Loucy (cell line): ENCODE results near the gene TFDP1.

Source experiments
- H2AFZ ChIP-seq: fragments of 200-600 bp; sonication (generic); 2 replicates; pipeline ENCODE4 v1.6.0; 2016; ENCODE audit warnings: antibody characterized with exemption, mild to moderate bottlenecking, low read length, moderate library complexity
- H3F3A ChIP-seq: fragments of 200-600 bp; 2 replicates; pipeline ENCODE4 v1.6.0; 2016; ENCODE audit warnings: antibody characterized with exemption, low read depth, mild to moderate bottlenecking
- H3K27me3 ChIP-seq: fragments of 200-600 bp; sonication (generic); 2 replicates; pipeline ENCODE4 v1.6.1; 2014; ENCODE audit warnings: low read length, mild to moderate bottlenecking; ENCODE audit not compliant: insufficient read depth, poor library complexity, severe bottlenecking
- H3K36me3 ChIP-seq: fragments of 200-600 bp; sonication (generic); 2 replicates; pipeline ENCODE4 v1.6.1; 2016; ENCODE audit warnings: low read length; ENCODE audit not compliant: insufficient read depth
- H3K4me1 ChIP-seq: fragments of 200-600 bp; sonication (generic); 2 replicates; pipeline ENCODE4 v1.5.1; 2014; ENCODE audit warnings: low read length, mild to moderate bottlenecking; ENCODE audit not compliant: insufficient read depth, poor library complexity, severe bottlenecking
- H3K4me2 ChIP-seq: fragments of 200-600 bp; sonication (generic); 2 replicates; pipeline ENCODE4 v1.6.0; 2014; ENCODE audit warnings: antibody characterized with exemption, low read length, low read depth, mild to moderate bottlenecking; ENCODE audit not compliant: poor library complexity, severe bottlenecking
- H3K4me3 ChIP-seq: fragments of 200-600 bp; sonication (generic); 2 replicates; pipeline ENCODE4 v1.5.1; 2014; ENCODE audit warnings: low read length, mild to moderate bottlenecking, mixed read lengths; ENCODE audit not compliant: poor library complexity, severe bottlenecking
- H3K79me2 ChIP-seq: fragments of 200-600 bp; sonication (generic); 2 replicates; pipeline ENCODE4 v1.6.1; 2014; ENCODE audit warnings: low read length; ENCODE audit not compliant: insufficient read depth
- H3K9ac ChIP-seq: fragments of 200-600 bp; sonication (generic); 2 replicates; pipeline ENCODE4 v1.6.0; 2014; ENCODE audit warnings: mild to moderate bottlenecking, low read depth, low read length, moderate library complexity; ENCODE audit not compliant: poor library complexity, severe bottlenecking
- H3K9me2 ChIP-seq: fragments of 200-600 bp; sonication (generic); replicated peaks from 2 replicates; pipeline ENCODE4 v1.6.1; 2016; ENCODE audit warnings: low read depth, low read length, mixed read lengths
- H3K9me3 ChIP-seq: fragments of 200-600 bp; sonication (generic); 2 replicates; pipeline ENCODE4 v1.6.1; 2014; ENCODE audit warnings: mild to moderate bottlenecking, antibody characterized with exemption, low read length, low read depth; ENCODE audit not compliant: insufficient read depth
- H4K20me1 ChIP-seq: fragments of 200-600 bp; sonication (generic); 2 replicates; pipeline ENCODE4 v1.6.0; 2014; ENCODE audit warnings: antibody characterized with exemption, low read length, mild to moderate bottlenecking; ENCODE audit not compliant: insufficient read depth, poor library complexity, severe bottlenecking
- CTCF ChIP-seq: fragments of 200-600 bp; sonication (generic); conservative IDR thresholded peaks from 2 replicates; pipeline ENCODE4 v1.5.1; 2014; ENCODE audit warnings: mild to moderate bottlenecking, antibody characterized with exemption, low read length
- EZH2phosphoT487 ChIP-seq: fragments of 200-600 bp; IDR thresholded peaks from 2 replicates; pipeline ENCODE4 v1.6.1; 2018; ENCODE audit warnings: antibody characterized with exemption, mild to moderate bottlenecking, moderate library complexity, borderline replicate concordance

The TFDP1 gene

GRCh38 chr13:113613789-113614379 lies 29.3 kb downstream of the TFDP1 start:
- no peak overlapping the region for H2AFZ ChIP-seq
- no peaks in the 10 kb centered on the region for H3K36me3 ChIP-seq
- TF ChIP-seq EZH2phosphoT487 (no peak), CTCF (no peak)
- no peaks in the 10 kb centered on the region for H3K9me3 ChIP-seq
- H3K4me3 ChIP-seq, result no peak overlapping the region
- no peaks in the 10 kb centered on the region for H3K79me2 ChIP-seq
- no peaks in the 10 kb centered on the region for H3K9me2 ChIP-seq
- no peak overlapping the region for H3K4me2 ChIP-seq
- H4K20me1 ChIP-seq, result no peaks in the 10 kb centered on the region
- no peaks in the 10 kb centered on the region for H3K27me3 ChIP-seq
- H3K9ac ChIP-seq, result no peak overlapping the region
- no peaks in the 10 kb centered on the region for H3K4me1 ChIP-seq
- no peaks in the 10 kb centered on the region for H3F3A ChIP-seq

GRCh38 chr13:113616281-113616906 lies 31.8 kb downstream of the TFDP1 start:
- Histone ChIP-seq H3K36me3 (no peaks in the 10 kb centered on the region), H3F3A (no peaks in the 10 kb centered on the region), H3K27me3 (no peaks in the 10 kb centered on the region), H3K9me2 (no peaks in the 10 kb centered on the region), H3K9ac (no peak overlapping the region), H3K4me2 (no peak overlapping the region), H2AFZ (no peak overlapping the region), H3K4me1 (no peaks in the 10 kb centered on the region), H3K79me2 (no peaks in the 10 kb centered on the region), H3K4me3 (no peak overlapping the region), H4K20me1 (no peaks in the 10 kb centered on the region), H3K9me3 (no peaks in the 10 kb centered on the region)
- no peak for TF ChIP-seq CTCF
- TF ChIP-seq EZH2phosphoT487, result no peak

- H3K9me3 ChIP-seq, result no peaks in the 10 kb centered on the region
- TF ChIP-seq CTCF (no peak), EZH2phosphoT487 (no peak)
- H4K20me1 ChIP-seq, result no peaks in the 10 kb centered on the region
- H3K4me3 ChIP-seq, result no peak overlapping the region
- H3K9me2 ChIP-seq, result no peaks in the 10 kb centered on the region
- no peaks in the 10 kb centered on the region for H3K27me3 ChIP-seq
- no peak overlapping the region for H2AFZ ChIP-seq
- no peak overlapping the region for H3K4me2 ChIP-seq
- no peaks in the 10 kb centered on the region for H3F3A ChIP-seq
- no peaks in the 10 kb centered on the region for H3K79me2 ChIP-seq
- H3K4me1 ChIP-seq, result no peaks in the 10 kb centered on the region
- H3K9ac ChIP-seq, result no peak overlapping the region
- no peaks in the 10 kb centered on the region for H3K36me3 ChIP-seq
Observed at GRCh38 chr13:113616991-113617749, 32.6 kb downstream of the TFDP1 start.
